ENCODE results near the gene NAV2.

Gene NAV2

GRCh38 chr11:19789835-19790710, 77.4 kb downstream of the NAV2 start:
- peak; percentile 13; the same call in 1 of the 3 replicates for ATAC-seq
- TF ChIP-seq BACH2 (CRISPR knock-in tag; IDR thresholded peaks at IDR 0.05; ENCODE audit: borderline replicate concordance) (no peak), TCF4 (CRISPR knock-in tag; IDR thresholded peaks at IDR 0.05; ENCODE audit: borderline replicate concordance) (no peak), OSR1 (CRISPR knock-in tag; IDR thresholded peaks at IDR 0.05) (no peak), TOX (CRISPR knock-in tag; IDR thresholded peaks at IDR 0.05; ENCODE audit: borderline replicate concordance) (no peak), ZFP30 (CRISPR knock-in tag; IDR thresholded peaks at IDR 0.05) (no peak), ZNF565 (CRISPR knock-in tag; conservative IDR thresholded peaks at IDR 0.05; ENCODE audit: low read depth) (no peak)

GRCh38 chr11:19790831-19791552, 78.4 kb downstream of the NAV2 start:
- TF ChIP-seq PATZ1 (CRISPR knock-in tag; IDR thresholded peaks at IDR 0.05; ENCODE audit: borderline replicate concordance) (no peak), TOX (CRISPR knock-in tag; IDR thresholded peaks at IDR 0.05; ENCODE audit: borderline replicate concordance) (no peak), ZC3H10 (CRISPR knock-in tag; IDR thresholded peaks at IDR 0.05) (no peak), TCF4 (CRISPR knock-in tag; IDR thresholded peaks at IDR 0.05; ENCODE audit: borderline replicate concordance) (no peak), BACH2 (CRISPR knock-in tag; IDR thresholded peaks at IDR 0.05; ENCODE audit: borderline replicate concordance) (no peak)
- ATAC-seq, result no peak

GRCh38 chr11:19792510-19792909, 79.9 kb downstream of the NAV2 start:
- TF ChIP-seq, protein P1, sequence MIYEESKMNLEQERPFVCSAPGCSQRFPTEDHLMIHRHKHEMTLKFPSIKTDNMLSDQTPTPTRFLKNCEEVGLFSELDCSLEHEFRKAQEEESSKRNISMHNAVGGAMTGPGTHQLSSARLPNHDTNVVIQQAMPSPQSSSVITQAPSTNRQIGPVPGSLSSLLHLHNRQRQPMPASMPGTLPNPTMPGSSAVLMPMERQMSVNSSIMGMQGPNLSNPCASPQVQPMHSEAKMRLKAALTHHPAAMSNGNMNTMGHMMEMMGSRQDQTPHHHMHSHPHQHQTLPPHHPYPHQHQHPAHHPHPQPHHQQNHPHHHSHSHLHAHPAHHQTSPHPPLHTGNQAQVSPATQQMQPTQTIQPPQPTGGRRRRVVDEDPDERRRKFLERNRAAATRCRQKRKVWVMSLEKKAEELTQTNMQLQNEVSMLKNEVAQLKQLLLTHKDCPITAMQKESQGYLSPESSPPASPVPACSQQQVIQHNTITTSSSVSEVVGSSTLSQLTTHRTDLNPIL (CRISPR knock-in tag; IDR thresholded peaks at IDR 0.05; ENCODE audit: low read depth), result peak; percentile 73; the same call in 1 of the 2 replicates
- TF ChIP-seq GLIS3 (CRISPR knock-in tag; IDR thresholded peaks at IDR 0.05) (peak; percentile 85; the same call in 1 of the 2 replicates), SNAI2 (CRISPR knock-in tag; IDR thresholded peaks at IDR 0.05) (peak; percentile 89; the same call in 1 of the 2 replicates), CSRNP3 (CRISPR knock-in tag; IDR thresholded peaks at IDR 0.05) (no peak), RARB (CRISPR knock-in tag; IDR thresholded peaks at IDR 0.05) (no peak), ZNF8 (CRISPR knock-in tag; IDR thresholded peaks at IDR 0.05) (no peak), TCF4 (CRISPR knock-in tag; IDR thresholded peaks at IDR 0.05; ENCODE audit: borderline replicate concordance) (peak; percentile 95), PATZ1 (CRISPR knock-in tag; IDR thresholded peaks at IDR 0.05; ENCODE audit: borderline replicate concordance) (peak; percentile 79; the same call in 1 of the 2 replicates), TOX (CRISPR knock-in tag; IDR thresholded peaks at IDR 0.05; ENCODE audit: borderline replicate concordance) (no peak), ARNTL (CRISPR knock-in tag; IDR thresholded peaks at IDR 0.05; ENCODE audit: borderline replicate concordance, low read depth) (no peak), ZNF70 (CRISPR knock-in tag; IDR thresholded peaks at IDR 0.05) (no peak), ZFP3 (CRISPR knock-in tag; IDR thresholded peaks at IDR 0.05) (no peak), CSDC2 (CRISPR knock-in tag; IDR thresholded peaks at IDR 0.05) (no peak), ZFP30 (CRISPR knock-in tag; IDR thresholded peaks at IDR 0.05) (no peak), ISL1 (CRISPR knock-in tag; IDR thresholded peaks at IDR 0.05) (peak; percentile 97), ESRRG (CRISPR knock-in tag; IDR thresholded peaks at IDR 0.05) (no peak), ZNF565 (CRISPR knock-in tag; conservative IDR thresholded peaks at IDR 0.05; ENCODE audit: low read depth) (no peak), OSR1 (CRISPR knock-in tag; IDR thresholded peaks at IDR 0.05) (no peak), PPARA (CRISPR knock-in tag; IDR thresholded peaks at IDR 0.05; ENCODE audit: borderline replicate concordance) (no peak), POU6F1 (CRISPR knock-in tag; IDR thresholded peaks at IDR 0.05; ENCODE audit: borderline replicate concordance, low read depth) (peak; percentile 53; the same call in 1 of the 2 replicates), ZC3H10 (CRISPR knock-in tag; IDR thresholded peaks at IDR 0.05) (no peak), BACH2 (CRISPR knock-in tag; IDR thresholded peaks at IDR 0.05; ENCODE audit: borderline replicate concordance) (no peak)
- TF ChIP-seq, protein P2, sequence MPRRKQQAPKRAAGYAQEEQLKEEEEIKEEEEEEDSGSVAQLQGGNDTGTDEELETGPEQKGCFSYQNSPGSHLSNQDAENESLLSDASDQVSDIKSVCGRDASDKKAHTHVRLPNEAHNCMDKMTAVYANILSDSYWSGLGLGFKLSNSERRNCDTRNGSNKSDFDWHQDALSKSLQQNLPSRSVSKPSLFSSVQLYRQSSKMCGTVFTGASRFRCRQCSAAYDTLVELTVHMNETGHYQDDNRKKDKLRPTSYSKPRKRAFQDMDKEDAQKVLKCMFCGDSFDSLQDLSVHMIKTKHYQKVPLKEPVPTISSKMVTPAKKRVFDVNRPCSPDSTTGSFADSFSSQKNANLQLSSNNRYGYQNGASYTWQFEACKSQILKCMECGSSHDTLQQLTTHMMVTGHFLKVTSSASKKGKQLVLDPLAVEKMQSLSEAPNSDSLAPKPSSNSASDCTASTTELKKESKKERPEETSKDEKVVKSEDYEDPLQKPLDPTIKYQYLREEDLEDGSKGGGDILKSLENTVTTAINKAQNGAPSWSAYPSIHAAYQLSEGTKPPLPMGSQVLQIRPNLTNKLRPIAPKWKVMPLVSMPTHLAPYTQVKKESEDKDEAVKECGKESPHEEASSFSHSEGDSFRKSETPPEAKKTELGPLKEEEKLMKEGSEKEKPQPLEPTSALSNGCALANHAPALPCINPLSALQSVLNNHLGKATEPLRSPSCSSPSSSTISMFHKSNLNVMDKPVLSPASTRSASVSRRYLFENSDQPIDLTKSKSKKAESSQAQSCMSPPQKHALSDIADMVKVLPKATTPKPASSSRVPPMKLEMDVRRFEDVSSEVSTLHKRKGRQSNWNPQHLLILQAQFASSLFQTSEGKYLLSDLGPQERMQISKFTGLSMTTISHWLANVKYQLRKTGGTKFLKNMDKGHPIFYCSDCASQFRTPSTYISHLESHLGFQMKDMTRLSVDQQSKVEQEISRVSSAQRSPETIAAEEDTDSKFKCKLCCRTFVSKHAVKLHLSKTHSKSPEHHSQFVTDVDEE (CRISPR knock-in tag; IDR thresholded peaks at IDR 0.05), result peak; percentile 92

More at GRCh38 chr11:19792510-19792909, 79.9 kb downstream of the NAV2 start:
- ATAC-seq, result peak; percentile 83

Data from SK-N-SH treated with all-trans-retinoic acid at 6 μM for 48 hours (cell line).